ENCODE results near the gene DIO2. TPM values are rescaled to one million over a fixed set of nuclear protein-coding genes. Genes with fewer than 3 reads are reported as not detected.

Gene DIO2
- total RNA-seq (2014; rRNA removed; shearing (Covaris generic)) (0.16 and 3.2 TPM in 2 replicates), total RNA-seq (2022) (0.23 TPM in 1 of 2 replicates, not detected in the other), Bru-seq, nascent RNA (percentile 24 among the genes with signal in this experiment), BruChase-seq, experiment 1, labeled RNA remaining after a 6-hour chase (percentile 19 among the genes with signal in this experiment), BruChase-seq, experiment 2, labeled RNA remaining after a 2-hour chase (percentile 26 among the genes with signal in this experiment)
- long read RNA-seq, result 0 reads

GRCh38 chr14:80211153-80212022 lies at the start of gene DIO2:
Gene DIO2, minus strand, starts transcription at chr14:80211504. Its CDS starts 32 bp downstream, at chr14:80211472.
- intact Hi-C loops (cut with micrococcal nuclease; ENCODE audit: unreplicated experiment), result loop anchor here (10.0 kb wide), 2 partner anchors 633 to 773 kb away; no protein-coding TSS in a partner anchor
- no peak within 1 kb of the TSS for H3K4me2 ChIP-seq (ENCODE audit: low read length)

GRCh38 chr14:80260645-80261044 lies 49.3 kb upstream of the DIO2 start:
- CTCF ChIA-PET (ENCODE audit: unreplicated experiment), result no interaction called here
- Histone ChIP-seq H3K9me3 (ENCODE audit: low read length) (no peaks in the 10 kb centered on the region), H3K4me1 (ENCODE audit: insufficient read depth, low read length, poor library complexity, severe bottlenecking) (no peaks in the 10 kb centered on the region), H3K36me3 (ENCODE audit: insufficient read depth, low read length) (no peaks in the 10 kb centered on the region), H3K4me2 (ENCODE audit: low read length) (no peak overlapping the region), H4K20me1 (ENCODE audit: insufficient read depth, low read length) (no peaks in the 10 kb centered on the region), H3K9me2 (ENCODE audit: insufficient read depth, low read length) (no peaks in the 10 kb centered on the region), H3K27ac (ENCODE audit: low read depth, low read length, poor library complexity, severe bottlenecking) (no peak overlapping the region), H3K4me3 (ENCODE audit: low read depth, low read length, poor library complexity, severe bottlenecking) (no peak overlapping the region), H2AFZ (ENCODE audit: low read length) (no peak overlapping the region), H3K79me2 (ENCODE audit: insufficient read depth, low read depth, low read length) (no peaks in the 10 kb centered on the region)
- POLR2A ChIA-PET, result no interaction called here
- no peak for DNase-seq (ENCODE audit: low spot score)
- no peak for TF ChIP-seq CTCF (conservative IDR thresholded peaks at IDR 0.05; ENCODE audit: low read length)
- TF ChIP-seq EZH2phosphoT487 (IDR thresholded peaks at IDR 0.05; ENCODE audit: borderline replicate concordance, low read depth, low read length), result no peak
- intact Hi-C loops (cut with micrococcal nuclease; ENCODE audit: unreplicated experiment), result no loop called here
- BruUV-seq (replicated peaks), result no TSS peak

More at GRCh38 chr14:80211153-80212022, at the start of gene DIO2:
- POLR2A ChIA-PET, result interaction anchor here (0.6 to 1.1 kb wide), 3 partner anchors 13 to 714 kb away, joined by 3 read pairs; no protein-coding TSS in a partner anchor
- no peak within 1 kb of the TSS for H3K27ac ChIP-seq (ENCODE audit: low read depth, low read length, poor library complexity, severe bottlenecking)
- TF ChIP-seq CTCF (conservative IDR thresholded peaks at IDR 0.05; ENCODE audit: low read length), result no peak
- no peak for TF ChIP-seq EZH2phosphoT487 (IDR thresholded peaks at IDR 0.05; ENCODE audit: borderline replicate concordance, low read depth, low read length)
- DNase-seq (ENCODE audit: low spot score), result no peak
- H3K4me3 ChIP-seq (ENCODE audit: low read depth, low read length, poor library complexity, severe bottlenecking), result no peak within 1 kb of the TSS
- no peaks in the 10 kb centered on the region for H3K9me2 ChIP-seq (ENCODE audit: insufficient read depth, low read length)
- BruUV-seq (replicated peaks), result no TSS peak
- H4K20me1 ChIP-seq (ENCODE audit: insufficient read depth, low read length), result no peaks in the 10 kb centered on the region
- CTCF ChIA-PET (ENCODE audit: unreplicated experiment), result no interaction called here
- H2AFZ ChIP-seq (ENCODE audit: low read length), result no peak within 1 kb of the TSS
- no peaks in the 10 kb centered on the region for H3K4me1 ChIP-seq (ENCODE audit: insufficient read depth, low read length, poor library complexity, severe bottlenecking)
- no peaks in the 10 kb centered on the region for H3K36me3 ChIP-seq (ENCODE audit: insufficient read depth, low read length)
- no peaks in the 10 kb centered on the region for H3K79me2 ChIP-seq (ENCODE audit: insufficient read depth, low read depth, low read length)
- H3K9me3 ChIP-seq (ENCODE audit: low read length), result no peaks in the 10 kb centered on the region

All from OCI-LY7 (cell line).